Kidney tubule cell (primary cell): ENCODE data around the gene SPRING1.

Source experiments
- DNase-seq: peaks from one replicate; pipeline ENCODE4 v3.0.0-alpha.2; 2018; ENCODE audit warnings: low spot score

SPRING1 gene

DNA sequence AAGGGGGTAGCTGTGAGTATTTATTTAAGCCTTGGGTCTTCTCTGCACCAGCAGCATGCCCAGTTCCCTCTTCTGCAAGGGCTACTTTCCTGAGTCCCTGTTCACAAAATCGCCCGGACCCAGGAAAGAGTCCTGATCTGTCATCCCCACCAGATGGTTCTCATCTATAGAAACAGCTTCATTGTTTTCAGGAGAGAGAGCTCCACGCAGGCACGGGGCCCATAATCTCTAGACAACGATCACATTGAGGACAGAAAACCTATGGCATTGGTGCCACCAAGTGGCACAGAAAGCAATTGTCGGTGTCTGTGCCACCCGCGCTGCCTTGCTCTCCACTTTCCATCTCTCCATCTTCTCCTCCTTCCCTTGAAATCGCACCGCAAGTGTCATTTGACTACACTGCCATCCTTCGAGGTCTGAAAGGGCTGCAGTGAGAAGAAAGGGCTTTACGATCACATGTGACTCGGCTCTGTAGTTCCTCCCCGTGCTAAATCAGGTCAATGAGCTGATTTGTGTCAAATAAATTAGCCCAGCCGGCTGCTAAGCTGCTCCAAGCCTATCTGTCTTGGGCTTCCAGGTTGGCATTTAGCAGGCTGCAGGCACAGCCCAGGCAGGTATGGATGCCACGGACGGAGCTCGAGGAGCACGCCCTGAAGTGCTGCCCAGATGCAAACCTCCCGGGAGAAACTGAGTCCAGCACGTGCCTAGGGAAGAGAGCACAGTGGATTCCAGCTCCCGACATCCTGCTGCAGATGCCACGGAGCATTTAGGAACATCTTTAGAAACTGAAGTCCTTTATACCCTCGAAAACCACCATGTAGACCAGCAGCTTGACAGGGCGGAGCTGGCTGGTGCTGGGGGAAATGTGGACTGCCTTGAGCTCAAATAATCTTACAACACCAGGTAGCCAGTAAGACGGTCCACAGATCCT is 28.8 kb downstream of the SPRING1 start:
- peak; percentile 62 for DNase-seq

GRCh38 chr12:116707751-116708150 is 30.1 kb downstream of the SPRING1 start:
- no peak for DNase-seq

GRCh38 chr12:116703214-116703795 is 34.6 kb downstream of the SPRING1 start:
- DNase-seq, result peak; percentile 60

GRCh38 chr12:116701432-116701831 is 36.4 kb downstream of the SPRING1 start:
- no peak for DNase-seq

DNA sequence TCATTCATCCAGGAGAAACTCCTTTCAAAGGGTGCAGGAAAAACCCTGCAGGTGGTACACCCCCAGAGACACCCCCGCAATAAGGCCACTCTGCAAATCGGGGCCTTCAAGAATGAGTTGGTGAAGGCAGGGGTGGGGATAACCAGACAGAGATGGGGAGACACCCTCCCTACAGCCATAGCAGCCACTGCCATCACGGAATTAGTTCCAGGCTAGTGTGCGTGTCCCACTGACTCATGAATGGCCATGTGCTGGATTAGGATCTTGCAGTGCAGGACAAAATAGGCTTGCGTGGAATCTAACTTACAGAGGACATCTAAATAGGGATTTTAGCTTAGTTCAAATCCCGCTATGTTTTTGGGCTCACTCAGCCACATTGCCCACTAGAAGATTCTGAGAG is 37.8 kb downstream of the SPRING1 start:
- no peak for DNase-seq

- no peak for DNase-seq
Measured at GRCh38 chr12:116698554-116699075, 39.3 kb downstream of the SPRING1 start.

- no peak for DNase-seq
Measured at GRCh38 chr12:116698116-116698515, 39.8 kb downstream of the SPRING1 start.

DNA sequence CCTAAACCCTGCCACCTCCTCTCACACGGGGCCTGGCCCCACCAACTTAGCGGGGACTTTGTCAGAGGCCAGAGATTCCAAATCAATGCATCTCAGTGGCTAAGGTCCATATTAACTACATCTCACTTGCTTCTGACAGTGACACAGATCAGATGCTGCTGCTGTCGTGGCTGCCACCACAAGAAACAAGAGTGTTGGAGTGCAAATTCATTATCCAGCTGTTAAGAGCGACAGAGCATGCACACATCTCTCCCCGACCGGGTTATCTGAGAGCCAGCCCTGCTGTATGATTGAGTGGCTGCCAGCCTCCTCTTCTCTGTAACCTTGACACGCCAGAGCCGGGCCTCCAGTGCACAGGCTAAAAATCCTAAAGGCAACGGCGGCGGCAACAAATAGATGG is 40.2 kb downstream of the SPRING1 start:
- DNase-seq, result no peak

DNA sequence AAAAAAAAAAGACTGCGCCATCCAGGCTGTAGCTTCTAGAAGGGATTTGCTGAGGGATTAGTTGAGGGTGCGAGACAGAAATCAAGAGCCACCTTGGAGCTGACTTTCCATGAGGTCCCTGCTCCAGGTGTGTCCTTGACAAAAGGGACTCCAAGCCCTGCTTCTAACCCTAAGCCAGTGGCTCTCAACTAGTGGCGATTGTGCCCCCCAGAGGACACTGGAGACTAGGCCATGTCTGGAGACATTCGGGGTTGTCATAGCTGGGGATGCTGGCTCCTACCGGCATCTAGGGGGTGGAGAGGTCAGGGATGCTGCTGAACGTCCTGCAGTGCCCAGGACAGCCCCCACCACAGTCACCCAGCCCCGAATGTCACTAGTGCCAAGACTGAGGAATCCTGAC is 40.6 kb downstream of the SPRING1 start:
- DNase-seq, result peak; percentile 23

DNA sequence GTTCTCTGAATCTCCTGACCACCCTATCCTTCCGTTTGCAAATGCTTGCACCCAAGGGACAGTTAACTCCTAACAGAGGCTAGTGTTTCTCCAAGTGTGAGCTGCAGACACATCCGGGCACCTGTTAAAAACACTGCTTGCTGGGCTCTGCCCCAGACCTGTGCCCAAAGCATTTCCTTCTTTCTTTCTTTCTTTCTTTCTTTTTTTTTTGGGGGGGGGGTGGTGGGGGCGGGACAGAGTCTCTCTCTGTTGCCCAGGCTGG is 42.5 kb downstream of the SPRING1 start:
- DNase-seq, result no peak

DNA sequence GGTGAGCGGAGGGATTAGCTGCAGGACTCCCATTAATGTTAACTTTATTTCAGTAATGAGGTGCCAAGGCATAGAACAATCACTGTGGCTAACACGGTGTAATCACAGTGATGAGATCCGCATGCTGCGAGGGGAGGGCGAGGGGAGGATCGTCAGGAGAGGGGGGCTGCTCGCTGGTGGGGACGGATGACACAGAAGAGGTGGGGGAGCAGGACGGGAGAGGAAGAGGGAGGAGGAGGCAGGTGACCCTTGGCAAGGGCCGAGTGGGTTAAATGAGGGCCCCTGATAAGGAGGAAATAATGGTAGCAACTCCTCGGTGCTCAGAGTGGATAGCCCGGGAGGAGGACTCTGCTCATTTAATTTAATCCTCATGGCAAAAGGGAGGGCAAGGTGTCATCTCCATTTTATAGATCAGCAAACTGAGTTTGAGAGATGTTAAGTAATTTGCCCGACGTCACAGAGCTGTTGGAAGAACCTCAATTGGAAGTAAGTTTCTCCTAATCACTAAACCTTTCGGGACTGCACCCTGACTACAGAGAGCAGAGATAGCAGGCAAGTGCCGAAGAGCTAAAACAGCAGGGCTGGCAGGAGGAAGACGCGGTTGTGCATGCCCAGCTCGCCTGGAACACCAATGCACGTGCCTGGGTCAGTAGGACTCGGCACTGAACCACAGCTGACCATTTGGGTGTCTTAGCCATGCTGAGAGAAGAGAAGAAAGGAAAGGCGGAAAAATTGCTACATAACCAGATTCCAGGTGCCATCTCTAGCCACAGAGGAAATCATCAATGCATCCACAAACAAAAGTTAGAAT is 43.0 kb downstream of the SPRING1 start:
- no peak for DNase-seq

GRCh38 chr12:116693286-116694227 is 44.3 kb downstream of the SPRING1 start:
- DNase-seq, result no peak

DNA sequence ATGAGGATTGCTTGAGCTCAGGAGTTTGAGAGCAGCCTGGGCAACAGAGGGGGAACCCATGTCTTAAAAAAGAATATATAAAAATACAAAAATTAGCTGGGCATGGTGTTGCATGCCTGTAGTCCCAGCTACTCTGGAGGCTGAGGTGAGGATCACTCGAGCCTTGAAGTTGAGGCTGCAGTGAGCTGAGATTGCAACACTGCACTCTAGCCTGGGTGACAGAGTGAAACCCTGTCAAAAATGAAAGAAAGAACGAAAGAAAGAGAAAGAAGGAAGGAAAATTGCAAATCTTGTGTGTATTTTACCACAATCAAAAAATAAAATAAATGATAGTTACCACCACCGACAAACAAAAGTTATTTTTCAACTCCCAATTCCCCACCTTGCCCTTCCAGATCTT is 45.3 kb downstream of the SPRING1 start:
- DNase-seq, result no peak

GRCh38 chr12:116691636-116692035 is 46.2 kb downstream of the SPRING1 start:
- DNase-seq, result no peak

DNA sequence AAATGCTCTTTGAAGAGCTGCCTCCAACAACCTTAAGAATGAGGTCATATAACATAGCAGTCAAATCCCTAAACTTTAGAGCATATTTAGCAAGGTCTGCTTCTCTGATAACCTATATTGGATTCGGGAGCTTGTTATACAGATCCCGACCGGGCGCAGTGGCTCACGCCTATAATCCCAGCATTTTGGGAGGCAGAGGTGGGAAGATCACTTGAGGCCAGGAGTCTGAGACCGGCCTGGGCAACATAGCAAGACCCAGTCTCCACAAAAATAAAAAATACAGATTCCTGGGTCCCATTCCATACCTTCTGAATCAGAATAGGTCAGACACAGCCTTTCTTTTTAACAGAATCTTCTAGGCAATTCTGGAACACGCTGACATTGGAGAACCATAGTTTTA is 46.7 kb downstream of the SPRING1 start:
- no peak for DNase-seq

GRCh38 chr12:116689979-116690744 is 47.7 kb downstream of the SPRING1 start:
- DNase-seq, result no peak

GRCh38 chr12:116689521-116689920 is 48.3 kb downstream of the SPRING1 start:
- DNase-seq, result no peak
